H1 (cell line): ENCODE measurements around the gene GRIP1. TPM values are rescaled to one million over a fixed set of nuclear protein-coding genes. Genes with fewer than 3 reads are reported as not detected.

Experiments used
- CTCF ChIA-PET: fragments of 300-600 bp; sonication (Branson Sonifier 250); formaldehyde crosslinking; loops from one replicate; lab custom pipeline; 2021; ENCODE audit not compliant: partially characterized antibody; lab: Charles Lee
- POLR2A ChIA-PET: fragments of 300-600 bp; sonication (Branson Sonifier 250); formaldehyde crosslinking; loops from one replicate; lab custom pipeline; 2021; ENCODE audit warnings: inconsistent platforms; ENCODE audit not compliant: partially characterized antibody; lab: Charles Lee
- DNase-seq, 2 experiments: peaks; one replicate each; pipeline versions ENCODE4 v3.0.0 to v3.0.0-alpha.2; 2010 to 2022; ENCODE audit warnings: low spot score in 2 of 2, low read depth in 1 of 2, mixed read lengths in 1 of 2
- FAIRE-seq: peaks from 2 replicates; lab custom pipeline; 2011; peaks lifted over from hg19 to GRCh38; lab: Jason Lieb, UNC
- H2AFZ ChIP-seq: 2 replicates; pipeline ENCODE4 v1.8.1; 2012; ENCODE audit warnings: low read length, inconsistent platforms
- H2AK5ac ChIP-seq: 2 replicates; pipeline ENCODE4 v1.6.1; 2013; ENCODE audit warnings: low read depth, low read length
- H2BK120ac ChIP-seq: replicated peaks from 2 replicates; pipeline ENCODE3; 2013; ENCODE audit warnings: low read depth, low read length, inconsistent platforms
- H2BK12ac ChIP-seq: 2 replicates; pipeline ENCODE4 v1.6.1; 2013; ENCODE audit warnings: low read depth, low read length
- H2BK15ac ChIP-seq: 2 replicates; pipeline ENCODE4 v1.6.1; 2013; ENCODE audit warnings: low read length
- H2BK20ac ChIP-seq: 2 replicates; pipeline ENCODE4 v1.6.1; 2013; ENCODE audit warnings: low read length
- H2BK5ac ChIP-seq: 2 replicates; pipeline ENCODE4 v1.6.1; 2013; ENCODE audit warnings: low read depth, low read length
- H3K14ac ChIP-seq: 2 replicates; pipeline ENCODE4 v1.6.1; 2013; ENCODE audit warnings: inconsistent platforms; ENCODE audit not compliant: insufficient read length
- H3K18ac ChIP-seq: 2 replicates; pipeline ENCODE4 v1.6.1; 2013; ENCODE audit warnings: low read length; ENCODE audit errors: extremely low read depth
- H3K23ac ChIP-seq: 2 replicates; pipeline ENCODE4 v1.6.1; 2013; ENCODE audit warnings: inconsistent platforms; ENCODE audit not compliant: insufficient read length
- H3K23me2 ChIP-seq: 2 replicates; pipeline ENCODE4 v1.6.1; 2013; ENCODE audit warnings: low read depth, low read length
- H3K27ac ChIP-seq: 2 replicates; pipeline ENCODE4 v1.6.1; 2011; ENCODE audit warnings: low read depth, low read length, inconsistent platforms
- H3K27me3 ChIP-seq, 4 experiments: replicated peaks in 1 of 4; 1 replicate in 1 of 4; 2 replicates in 3 of 4; pipeline versions ENCODE4 v1.6.1 to v1.8.1; 2011 to 2013; ENCODE audit warnings: low read length in 3 of 4, mild to moderate bottlenecking in 3 of 4, inconsistent platforms in 2 of 4, mixed read lengths in 2 of 4, moderate library complexity in 1 of 4; ENCODE audit not compliant: control insufficient read depth in 3 of 4, insufficient read depth in 3 of 4; ENCODE audit errors: extremely low read depth in 1 of 4
- H3K36me3 ChIP-seq, 4 experiments: 2 replicates each; pipeline versions ENCODE4 v1.6.1 to v1.8.1; 2011 to 2013; ENCODE audit warnings: mild to moderate bottlenecking in 4 of 4, low read length in 3 of 4, moderate library complexity in 2 of 4, control low read depth in 1 of 4, inconsistent platforms in 1 of 4; ENCODE audit not compliant: insufficient read depth in 4 of 4, control insufficient read depth in 2 of 4
- H3K4ac ChIP-seq: replicated peaks from 2 replicates; pipeline ENCODE3; 2013; ENCODE audit warnings: low read length, low read depth, mixed read lengths, inconsistent platforms; ENCODE audit not compliant: insufficient read length
- H3K4me1 ChIP-seq, 4 experiments: replicated peaks in 1 of 4; 1 replicate in 1 of 4; 2 replicates in 3 of 4; pipeline versions ENCODE4 v1.6.1 to v1.8.1; 2011 to 2013; ENCODE audit warnings: low read length in 3 of 4, inconsistent platforms in 2 of 4, mixed read lengths in 1 of 4; ENCODE audit not compliant: insufficient read depth in 4 of 4, control insufficient read depth in 3 of 4
- H3K4me2 ChIP-seq, 2 experiments: 2 replicates each; pipeline versions ENCODE4 v1.6.1 to v1.8.1; 2011 to 2013; ENCODE audit warnings: low read depth in 2 of 2, low read length in 2 of 2, control low read depth in 1 of 2, inconsistent platforms in 1 of 2, mild to moderate bottlenecking in 1 of 2; ENCODE audit not compliant: insufficient read depth in 1 of 2
- H3K4me3 ChIP-seq, 4 experiments: fragments of 200-600, 300-600 bp in 1 of 4; sonication (generic), shearing (Covaris generic), sonication (Bioruptor Twin) in 1 of 4; 2 replicates each; pipeline versions ENCODE4 v1.5.1 to v1.8.1; 2011 to 2016; ENCODE audit warnings: low read length in 4 of 4, low read depth in 3 of 4, control low read depth in 2 of 4, inconsistent platforms in 2 of 4, mild to moderate bottlenecking in 2 of 4, mixed read lengths in 1 of 4, moderate library complexity in 1 of 4; ENCODE audit not compliant: insufficient read depth in 2 of 4; ENCODE audit errors: extremely low read depth in 1 of 4
- H3K56ac ChIP-seq: replicated peaks from 2 replicates; pipeline ENCODE3; 2013; ENCODE audit warnings: low read depth, mild to moderate bottlenecking, mixed read lengths, low read length, inconsistent platforms; ENCODE audit not compliant: insufficient read length
- H3K79me1 ChIP-seq: 2 replicates; pipeline ENCODE4 v1.6.1; 2013; ENCODE audit warnings: low read depth, low read length, control low read depth
- H3K79me2 ChIP-seq, 2 experiments: 2 replicates each; pipeline versions ENCODE4 v1.6.1 to v1.8.1; 2012 to 2013; ENCODE audit warnings: low read length in 2 of 2, mild to moderate bottlenecking in 2 of 2, inconsistent platforms in 1 of 2; ENCODE audit not compliant: insufficient read depth in 2 of 2, control insufficient read depth in 1 of 2
- H3K9ac ChIP-seq, 4 experiments: replicated peaks in 1 of 4; 1 replicate in 1 of 4; 2 replicates in 3 of 4; pipeline versions ENCODE4 v1.6.1 to v1.8.1; 2011 to 2013; ENCODE audit warnings: low read depth in 3 of 4, low read length in 3 of 4, control low read depth in 2 of 4, mild to moderate bottlenecking in 2 of 4, moderate library complexity in 2 of 4, inconsistent platforms in 1 of 4; ENCODE audit errors: extremely low read depth in 1 of 4
- H3K9me3 ChIP-seq, 2 experiments: 2 replicates each; pipeline versions ENCODE4 v1.6.1 to v1.8.1; 2012 to 2013; ENCODE audit warnings: mild to moderate bottlenecking in 2 of 2, moderate library complexity in 2 of 2, control low read depth in 1 of 2, inconsistent platforms in 1 of 2, low read depth in 1 of 2, low read length in 1 of 2, mixed read lengths in 1 of 2; ENCODE audit not compliant: insufficient read depth in 2 of 2
- H4K20me1 ChIP-seq, 2 experiments: replicated peaks in 1 of 2; 2 replicates each; pipeline versions ENCODE3 to v1.8.1; 2011 to 2013; ENCODE audit warnings: inconsistent platforms in 2 of 2, low read length in 2 of 2, mild to moderate bottlenecking in 1 of 2; ENCODE audit not compliant: insufficient read depth in 2 of 2, control insufficient read depth in 1 of 2
- H4K5ac ChIP-seq: 2 replicates; pipeline ENCODE4 v1.6.1; 2013; ENCODE audit warnings: low read length, low read depth, mixed read lengths, inconsistent platforms; ENCODE audit not compliant: insufficient read length
- H4K8ac ChIP-seq: 2 replicates; pipeline ENCODE4 v1.8.0; 2013; ENCODE audit warnings: mild to moderate bottlenecking, moderate library complexity, low read length, inconsistent platforms; ENCODE audit not compliant: insufficient read depth; ENCODE audit errors: extremely low read depth
- H4K91ac ChIP-seq: replicated peaks from 2 replicates; pipeline ENCODE3; 2013; ENCODE audit warnings: low read length, mixed read lengths, inconsistent platforms; ENCODE audit not compliant: insufficient read length
- CTBP2 ChIP-seq: IDR thresholded peaks from 2 replicates; pipeline ENCODE4 v1.7.0; 2011; ENCODE audit warnings: borderline replicate concordance, mild to moderate bottlenecking, moderate library complexity, mixed read lengths, low read length; ENCODE audit not compliant: insufficient read depth, insufficient read length
- EGR1 ChIP-seq: IDR thresholded peaks from 2 replicates; pipeline ENCODE4 v1.6.1; 2011; ENCODE audit warnings: low read depth, low read length, borderline replicate concordance
- EP300 ChIP-seq, 2 experiments: IDR thresholded peaks; 1 replicate in 1 of 2; 2 replicates in 1 of 2; pipeline ENCODE4 v1.6.1; 2011 to 2012; ENCODE audit warnings: low read depth in 2 of 2, low read length in 2 of 2, mild to moderate bottlenecking in 2 of 2, borderline replicate concordance in 1 of 2, inconsistent platforms in 1 of 2, moderate library complexity in 1 of 2
- EZH2 ChIP-seq: fragments of 200-600 bp; sonication (generic); IDR thresholded peaks from 2 replicates; pipeline ENCODE4 v1.7.1; 2012; ENCODE audit warnings: low read depth, mild to moderate bottlenecking, moderate library complexity, low read length, inconsistent platforms; ENCODE audit not compliant: severe bottlenecking
- GABPA ChIP-seq: IDR thresholded peaks from 2 replicates; pipeline ENCODE4 v1.6.1; 2011; ENCODE audit warnings: mild to moderate bottlenecking, low read length, moderate library complexity, borderline replicate concordance; ENCODE audit not compliant: insufficient read depth
- JUND ChIP-seq: IDR thresholded peaks from 2 replicates; pipeline ENCODE4 v1.6.1; 2011; ENCODE audit warnings: mild to moderate bottlenecking, improper control_type of control experiment, low read length
- KDM5A ChIP-seq: fragments of 200-600 bp; IDR thresholded peaks from 2 replicates; pipeline ENCODE4 v1.7.1; 2012; ENCODE audit warnings: mild to moderate bottlenecking, low read length, inconsistent platforms, mixed read lengths
- POLR2AphosphoS5 ChIP-seq: IDR thresholded peaks from 2 replicates; pipeline ENCODE4 v1.6.1; 2011; ENCODE audit warnings: low read depth, low read length
- RBBP5 ChIP-seq: IDR thresholded peaks from 2 replicates; pipeline ENCODE4 v1.7.1; 2012; ENCODE audit warnings: low read depth, mild to moderate bottlenecking, inconsistent platforms, low read length, moderate library complexity, borderline replicate concordance
- RXRA ChIP-seq: IDR thresholded peaks from 2 replicates; pipeline ENCODE4 v1.6.1; 2011; ENCODE audit warnings: low read depth, mild to moderate bottlenecking, low read length, moderate library complexity; ENCODE audit not compliant: insufficient read depth
- TAF1 ChIP-seq: IDR thresholded peaks from 2 replicates; pipeline ENCODE4 v1.6.1; 2011; ENCODE audit warnings: mild to moderate bottlenecking, low read depth, low read length
- WGBS, 2 experiments: shearing (Covaris generic) in 1 of 2; methylation state at CpG; one replicate each; pipeline versions ENCODE4 v1.1.6 to v1.1.7; 2013 to 2015; ENCODE audit warnings: low lambda C conversion rate in 2 of 2, mixed read lengths in 2 of 2, inconsistent platforms in 1 of 2, low coverage in 1 of 2, missing lambda C conversion rate in 1 of 2; ENCODE audit not compliant: insufficient replicate concordance in 2 of 2, insufficient coverage in 1 of 2, insufficient read length in 1 of 2; ENCODE audit errors: extremely low coverage in 1 of 2, missing lambda C conversion rate in 1 of 2; 5-methylcytosine and 5-hydroxymethylcytosine counted together
- polyA plus RNA-seq, 7 experiments: library from polyadenylated mRNA; depleted of rRNA in 3 of 7; stranded (reverse) in 5 of 7; unstranded in 2 of 7; fragments of >200 nt in 5 of 7; fragments of 200-250 nt in 2 of 7; gene quantifications; 1 replicate in 5 of 7; 2 replicates in 1 of 7; 4 replicates in 1 of 7; pipeline versions ENCODE4 v1.2.1 to v1.2.3, GENCODE V29; 2011 to 2013; ENCODE audit warnings: missing spikeins in 2 of 7, mixed read lengths in 2 of 7
- total RNA-seq: library from RNA; stranded (reverse); fragmentation: NEBNext Ultra II Directional; extraction: Animal tissue kit (Norgen Biotek cat#: 25700); gene quantifications from 2 replicates; pipeline ENCODE4 v1.2.1, GENCODE V29; 2021

GRIP1 gene
- total and polyA plus RNA-seq, 2 of the 8 experiments (the other 6 are each of a cell fraction or from before 2014, with no cell fraction given) = 4.5 to 27.3 TPM

- Histone ChIP-seq H4K91ac (no peak overlapping the region), H4K20me1 (no peaks in the 10 kb centered on the region), H3K36me3 (no peaks in the 10 kb centered on the region), H3K9me3 (peaks cover 0 to 12% of the 10 kb centered on the region in 2 experiments; a peak in 2 of 4 replicates), H3K23ac (no peak overlapping the region), H2AK5ac (no peak overlapping the region), H2BK12ac (0 out of 2 replicates have a peak overlapping the region, but pooled peaks have one; percentile 28), H3K9ac (no peak overlapping the region), H3K27ac (no peak overlapping the region), H3K4me3 (no peak overlapping the region), H3K79me2 (no peaks in the 10 kb centered on the region), H3K4me2 (no peak overlapping the region), H3K4ac (no peak overlapping the region), H2BK20ac (no peak overlapping the region), H3K27me3 (peaks cover 0 to 1% (median 0%) of the 10 kb centered on the region in 4 experiments; a peak in 1 of 7 replicates), H3K18ac (no peak overlapping the region), H4K5ac (no peak overlapping the region), H4K8ac (no peak overlapping the region), H2BK15ac (no peak overlapping the region), H2BK120ac (no peak overlapping the region), H2AFZ (no peak overlapping the region), H3K14ac (no peak overlapping the region), H3K4me1 (no peaks in the 10 kb centered on the region), H3K79me1 (no peaks in the 10 kb centered on the region), H3K23me2 (no peaks in the 10 kb centered on the region), H3K56ac (no peak overlapping the region), H2BK5ac (no peak overlapping the region)
- FAIRE-seq (no peak), DNase-seq (no peak)
- ChIA-PET CTCF (interaction anchor here (0.8 to 1.2 kb wide), 2 partner anchors 24 to 52 kb away, joined by 3 to 5 read pairs; no protein-coding TSS in a partner anchor), POLR2A (no interaction called here)
- WGBS, 2 experiments = 95% methylated on average over 5 of the region's 5 CpGs; no CpG with 5 or more reads in 1 of the 2 experiments
- TF ChIP-seq RXRA (no peak), EGR1 (no peak), RBBP5 (no peak), POLR2AphosphoS5 (no peak), KDM5A (no peak), EP300 (IDR thresholded peaks at IDR 0.05; ENCODE audit: borderline replicate concordance in 1 of 2, low read depth in 2 of 2, low read length in 2 of 2) (no peak), TAF1 (no peak), GABPA (no peak), EZH2 (no peak), JUND (no peak), CTBP2 (no peak)
Observed at GRCh38 chr12:66573605-66574004, 105.3 kb downstream of the GRIP1 start.
